DOHH2 (cell line): ENCODE data around the gene NAT9.

ENCODE experiments used
- EZH2phosphoT487 ChIP-seq: fragments of 200-600 bp; sonication (generic); IDR thresholded peaks from 2 replicates; pipeline ENCODE4 v1.6.1; 2017; ENCODE audit warnings: borderline replicate concordance, mild to moderate bottlenecking, antibody characterized with exemption, low read length, moderate library complexity, mixed read lengths
- TF ChIP-seq, protein P1 (sequence below): fragments of 200-600 bp; sonication (generic); IDR thresholded peaks from one replicate; pipeline ENCODE4 v1.5.1; 2014; ENCODE audit warnings: antibody characterized with exemption, mild to moderate bottlenecking, low read depth, low read length; ENCODE audit not compliant: poor library complexity, severe bottlenecking

GRCh38 chr17:74729866-74730265 lies 46.3 kb downstream of the NAT9 start:
- TF ChIP-seq, protein P1, sequence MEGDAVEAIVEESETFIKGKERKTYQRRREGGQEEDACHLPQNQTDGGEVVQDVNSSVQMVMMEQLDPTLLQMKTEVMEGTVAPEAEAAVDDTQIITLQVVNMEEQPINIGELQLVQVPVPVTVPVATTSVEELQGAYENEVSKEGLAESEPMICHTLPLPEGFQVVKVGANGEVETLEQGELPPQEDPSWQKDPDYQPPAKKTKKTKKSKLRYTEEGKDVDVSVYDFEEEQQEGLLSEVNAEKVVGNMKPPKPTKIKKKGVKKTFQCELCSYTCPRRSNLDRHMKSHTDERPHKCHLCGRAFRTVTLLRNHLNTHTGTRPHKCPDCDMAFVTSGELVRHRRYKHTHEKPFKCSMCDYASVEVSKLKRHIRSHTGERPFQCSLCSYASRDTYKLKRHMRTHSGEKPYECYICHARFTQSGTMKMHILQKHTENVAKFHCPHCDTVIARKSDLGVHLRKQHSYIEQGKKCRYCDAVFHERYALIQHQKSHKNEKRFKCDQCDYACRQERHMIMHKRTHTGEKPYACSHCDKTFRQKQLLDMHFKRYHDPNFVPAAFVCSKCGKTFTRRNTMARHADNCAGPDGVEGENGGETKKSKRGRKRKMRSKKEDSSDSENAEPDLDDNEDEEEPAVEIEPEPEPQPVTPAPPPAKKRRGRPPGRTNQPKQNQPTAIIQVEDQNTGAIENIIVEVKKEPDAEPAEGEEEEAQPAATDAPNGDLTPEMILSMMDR, result no peak
- TF ChIP-seq EZH2phosphoT487, result no peak
